IPS DF 4.7 (cell line): ENCODE data around the gene SPRR2E.
"Not testable (repeated sequence)": the region's sequence is repeated elsewhere in the genome, so short reads cannot be mapped to it uniquely, and the experiment has no call there.

Experiments used
- DNase-seq: peaks from one replicate; pipeline ENCODE4 v3.0.0-alpha.2; 2013; ENCODE audit warnings: low spot score; ENCODE audit errors: extremely low read depth

Gene SPRR2E

DNA sequence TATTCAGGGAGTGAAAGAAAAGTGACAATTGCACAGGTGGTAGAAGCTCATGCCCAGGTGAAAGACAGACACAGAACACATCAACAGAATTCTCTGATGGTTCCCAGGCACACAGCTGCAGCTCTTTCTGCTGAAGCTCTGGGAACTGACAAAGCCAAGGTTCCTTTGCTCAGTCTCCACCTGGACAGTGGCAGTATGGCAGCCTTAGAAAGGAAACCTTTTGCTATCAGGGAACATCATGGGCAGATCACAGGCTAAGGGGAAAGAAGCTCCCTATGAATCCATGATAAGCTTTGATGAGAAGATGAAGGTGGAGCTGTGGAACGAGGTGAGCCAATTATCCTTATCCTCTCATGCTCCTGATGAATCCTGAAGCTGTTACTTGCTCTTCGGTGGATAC, 24.1 kb downstream of the SPRR2E start:
- DNase-seq, result no peak

DNA sequence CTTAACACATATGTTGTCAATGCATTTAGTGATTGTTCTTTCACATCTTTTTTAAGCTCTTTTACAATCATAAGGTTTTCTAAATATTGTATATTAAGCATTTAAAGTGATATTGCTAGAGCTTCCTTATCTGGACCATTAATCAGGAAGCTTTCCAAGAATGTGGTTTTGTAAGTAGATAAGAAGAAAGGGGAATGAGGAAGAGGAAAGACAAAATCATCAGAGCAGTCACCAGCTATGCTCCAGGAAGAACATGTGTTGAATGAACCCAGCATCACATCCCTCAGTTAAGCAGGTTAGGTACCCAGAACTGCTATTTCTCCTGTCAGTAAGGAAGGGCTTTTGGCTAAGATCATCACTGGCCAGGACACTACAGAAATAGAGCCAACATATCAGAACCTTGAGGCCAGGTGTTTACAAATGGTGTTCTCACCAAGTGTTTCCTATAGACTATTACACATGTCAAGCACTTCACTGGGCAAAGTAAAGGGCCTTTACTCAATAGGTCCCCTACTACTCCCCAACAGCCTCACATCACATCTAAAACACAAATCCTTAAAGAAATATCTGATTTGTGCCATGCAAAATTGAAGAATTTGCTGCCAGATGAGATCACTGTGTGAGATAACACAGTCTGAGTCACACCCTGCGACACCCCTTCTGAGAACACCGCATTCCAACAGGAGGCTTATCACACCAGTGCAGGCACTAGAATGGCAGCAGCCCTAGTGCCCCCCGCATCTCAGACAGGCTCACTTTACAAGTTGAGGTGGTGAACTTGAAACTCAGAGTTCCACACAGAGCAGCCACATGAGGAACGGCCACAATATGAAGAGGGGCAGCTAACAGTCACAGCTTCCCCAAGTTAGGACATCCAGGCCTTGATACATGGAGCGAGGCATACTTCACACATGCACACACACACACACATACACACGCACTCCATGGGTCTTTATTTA, 35.2 kb downstream of the SPRR2E start:
- DNase-seq, result no peak

- no peak for DNase-seq
These were observed 36.2 kb downstream of the SPRR2E start for GRCh38 chr1:153058154-153058553.

- DNase-seq, result no peak
These were observed 37.0 kb downstream of the SPRR2E start, which contains the start of gene SPRR2A for GRCh38 chr1:153057375-153057774. TSS of gene SPRR2A (minus strand) at chr1:153057512. CDS start at chr1:153056735, 777 bp downstream.

DNA sequence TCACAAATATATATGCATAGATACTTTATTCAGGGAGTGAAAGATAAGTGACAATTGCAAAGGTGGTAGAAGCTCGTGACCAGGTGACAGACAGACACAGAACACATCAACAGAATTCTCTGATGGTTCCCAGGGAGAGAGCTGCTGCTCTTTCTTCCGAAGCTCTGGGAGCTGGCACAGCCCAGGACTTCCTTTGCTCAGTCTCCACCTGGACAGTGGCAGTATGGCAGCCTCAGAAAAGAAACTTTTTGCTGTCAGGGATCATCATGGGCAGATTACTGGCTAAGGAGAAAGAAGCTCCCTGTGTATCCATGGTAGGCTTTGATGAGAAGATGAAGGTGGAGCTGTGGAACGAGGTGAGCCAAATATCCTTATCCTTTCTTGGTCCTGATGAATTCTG, 38.2 kb downstream of the SPRR2E start:
- not testable (repeated sequence) for DNase-seq

GRCh38 chr1:153049211-153049610, 45.1 kb downstream of the SPRR2E start:
- no peak for DNase-seq
